Esophagus muscularis mucosa (tissue), 4 donors: ENCODE results near the gene AQP11. TPM values are rescaled to one million over a fixed set of nuclear protein-coding genes. Genes with fewer than 3 reads are reported as not detected.
A peak's percentile ranks its signal among the peaks of the same experiment; 100 is the strongest.

Experiments
- DNase-seq: peaks from one replicate; pipeline ENCODE4 v3.0.0-alpha.2; 2017; ENCODE audit errors: extremely low spot score
- H3K27ac ChIP-seq, 4 donors: fragments of 200-600 bp; sonication (generic); replicated peaks in 1 of 4; 1 replicate in 3 of 4; 2 replicates in 1 of 4; pipeline ENCODE4 v1.5.1; 2016 to 2019; ENCODE audit warnings: mild to moderate bottlenecking in 1 of 4
- H3K27me3 ChIP-seq, 4 donors: fragments of 200-600 bp; sonication (generic); one replicate each; pipeline versions ENCODE4 v1.5.1 to v1.6.0; 2016 to 2019
- H3K36me3 ChIP-seq, 4 donors: fragments of 200-600 bp; sonication (generic); one replicate each; pipeline ENCODE4 v1.5.1; 2016 to 2019
- H3K4me1 ChIP-seq, 4 donors: fragments of 200-600 bp; sonication (generic); one replicate each; pipeline ENCODE4 v1.5.1; 2016 to 2019
- H3K4me3 ChIP-seq, 4 donors: fragments of 200-600 bp; sonication (generic); 1 replicate in 2 of 4; 2 replicates in 2 of 4; pipeline ENCODE4 v1.5.1; 2016 to 2019; ENCODE audit warnings: mild to moderate bottlenecking in 4 of 4, moderate library complexity in 1 of 4
- H3K9me3 ChIP-seq, 4 donors: fragments of 200-600 bp; sonication (generic); 1 replicate in 3 of 4; 2 replicates in 1 of 4; pipeline ENCODE4 v1.5.1; 2016 to 2019
- CTCF ChIP-seq, 3 experiments: fragments of 200-600 bp in 2 of 3; fragments of 450-650 bp in 1 of 3; sonication (generic) in 2 of 3; IDR thresholded peaks; one replicate each; pipeline ENCODE4 v1.5.1; 2017 to 2019; ENCODE audit warnings: antibody characterized with exemption in 3 of 3, mild to moderate bottlenecking in 2 of 3, moderate library complexity in 1 of 3
- EP300 ChIP-seq: sonication (generic); formaldehyde crosslinking; IDR thresholded peaks from one replicate; pipeline ENCODE4 v1.6.1; 2017; ENCODE audit warnings: antibody characterized with exemption
- POLR2A ChIP-seq: fragments of 450-650 bp; IDR thresholded peaks from one replicate; pipeline ENCODE4 v1.6.1; 2017; ENCODE audit warnings: antibody characterized with exemption, moderate library complexity, mild to moderate bottlenecking, low read depth
- POLR2AphosphoS5 ChIP-seq, 2 donors: sonication (generic); formaldehyde crosslinking; IDR thresholded peaks; one replicate each; pipeline ENCODE4 v1.6.1; 2017; ENCODE audit warnings: antibody characterized with exemption in 2 of 2
- WGBS: methylation state at CpG from one replicate; pipeline ENCODE4 v1.1.5; 2018; 5-methylcytosine and 5-hydroxymethylcytosine counted together
- intact Hi-C: fragments of 100-400 bp; cut with DNase I; formaldehyde crosslinking; loops from one replicate; pipeline ENCODE4 v1.15.1; 2023
- total RNA-seq, 4 donors: library from RNA; depleted of rRNA; stranded (reverse); fragments of >200 nt; gene quantifications; one replicate each; pipeline versions ENCODE4 v1.1.0 to v1.2.1, GENCODE V29; 2016

AQP11 gene
- total RNA-seq, 4 donors from 2014 or later, result under 0.01 to 0.69 (median 0.18) TPM

GRCh38 chr11:77596626-77597025 lies 6.9 kb downstream of the AQP11 start:
- no peak for TF ChIP-seq EP300
- no peak for TF ChIP-seq POLR2AphosphoS5 (IDR thresholded peaks at IDR 0.05)
- TF ChIP-seq POLR2A, result no peak
- TF ChIP-seq CTCF (IDR thresholded peaks at IDR 0.05), result no peak
- intact Hi-C loops, result no loop called here
- DNase-seq, result no peak
- 87% methylated on average over 2 of the region's 2 CpGs for WGBS
- H3K27me3 ChIP-seq, result no peaks in the 10 kb centered on the region
- peaks cover 0 to 6% (median 0%) of the 10 kb centered on the region in 4 donors for H3K36me3 ChIP-seq
- H3K4me1 ChIP-seq, result peaks cover 0 to 3% (median under 1%) of the 10 kb centered on the region in 4 donors
- H3K4me3 ChIP-seq, result no peak overlapping the region
- H3K27ac ChIP-seq, result no peak overlapping the region
- no peaks in the 10 kb centered on the region for H3K9me3 ChIP-seq

- H3K36me3 ChIP-seq, result peaks cover 0 to 6% (median 0%) of the 10 kb centered on the region in 4 donors
- H3K4me3 ChIP-seq, result no peak overlapping the region
- H3K9me3 ChIP-seq, result no peaks in the 10 kb centered on the region
- no peak overlapping the region for H3K27ac ChIP-seq
- TF ChIP-seq CTCF (IDR thresholded peaks at IDR 0.05) (no peak), POLR2A (no peak), EP300 (no peak), POLR2AphosphoS5 (IDR thresholded peaks at IDR 0.05) (no peak)
- intact Hi-C loops, result no loop called here
- no peak for DNase-seq
- peaks cover 5 to 13% (median 11%) of the 10 kb centered on the region in 4 donors for H3K4me1 ChIP-seq
- 90% methylated on average over 2 of the region's 2 CpGs for WGBS
- H3K27me3 ChIP-seq, result no peaks in the 10 kb centered on the region
Measured at GRCh38 chr11:77598195-77598594, 8.4 kb downstream of the AQP11 start.

- Histone ChIP-seq H3K4me3 (no peak overlapping the region), H3K9me3 (no peaks in the 10 kb centered on the region), H3K27me3 (no peaks in the 10 kb centered on the region), H3K4me1 (peaks cover 5 to 13% (median 11%) of the 10 kb centered on the region in 4 donors), H3K27ac (peak overlapping the region in 2 of 4 donors; percentile 10 to 13), H3K36me3 (peaks cover 0 to 21% (median 8%) of the 10 kb centered on the region in 4 donors)
- TF ChIP-seq EP300, result no peak
- TF ChIP-seq POLR2A, result no peak
- TF ChIP-seq CTCF (IDR thresholded peaks at IDR 0.05), result no peak
- TF ChIP-seq POLR2AphosphoS5 (IDR thresholded peaks at IDR 0.05), result no peak
- DNase-seq, result no peak
- intact Hi-C loops, result no loop called here
- 91% methylated on average over 3 of the region's 3 CpGs for WGBS
Measured at GRCh38 chr11:77602381-77603088, 12.8 kb downstream of the AQP11 start.

GRCh38 chr11:77604281-77604680 lies 14.5 kb downstream of the AQP11 start:
- 96% methylated on average over 2 of the region's 2 CpGs for WGBS

More at GRCh38 chr11:77604281-77604680, 14.5 kb downstream of the AQP11 start:
- DNase-seq, result no peak
- Histone ChIP-seq H3K4me1 (peaks cover 5 to 13% (median 11%) of the 10 kb centered on the region in 4 donors), H3K9me3 (no peaks in the 10 kb centered on the region), H3K27ac (no peak overlapping the region), H3K36me3 (peaks cover 0 to 37% (median 17%) of the 10 kb centered on the region in 4 donors), H3K27me3 (no peaks in the 10 kb centered on the region), H3K4me3 (no peak overlapping the region)
- no peak for TF ChIP-seq CTCF (IDR thresholded peaks at IDR 0.05)
- TF ChIP-seq EP300, result no peak
- no peak for TF ChIP-seq POLR2AphosphoS5 (IDR thresholded peaks at IDR 0.05)
- TF ChIP-seq POLR2A, result no peak
- intact Hi-C loops, result no loop called here
